ENCODE data around the gene OPHN1. TPM values are rescaled to one million over a fixed set of nuclear protein-coding genes. Genes with fewer than 3 reads are reported as not detected.
"Not testable (repeated sequence)": the region's sequence is repeated elsewhere in the genome, so short reads cannot be mapped to it uniquely, and the experiment has no call there.

Gene OPHN1
- total RNA-seq, 1 donor from 2014 or later = 3.7 TPM

DNA sequence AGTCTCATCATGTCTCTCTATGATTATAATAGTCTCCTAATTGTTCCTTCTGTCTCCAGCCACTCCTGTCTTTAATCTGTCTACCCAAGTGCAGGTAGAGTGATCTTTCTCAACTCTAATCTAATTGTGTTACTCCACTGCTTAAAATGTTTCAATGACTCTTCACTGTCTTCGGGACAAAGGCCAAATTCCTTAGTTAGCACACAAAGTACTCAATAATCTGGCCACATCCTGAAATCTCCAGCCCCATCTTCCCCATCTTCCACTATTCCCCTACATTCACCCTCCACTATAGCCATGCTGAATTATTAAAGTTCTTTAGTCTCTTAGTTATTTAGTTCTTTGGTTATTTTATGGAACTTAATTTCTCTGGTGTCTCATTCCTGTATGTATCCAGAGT lies 353.3 kb downstream of the OPHN1 start:
- H3K27ac ChIP-seq (ENCODE audit: low read depth, low read length) = no peak overlapping the region
- Mint-ChIP-seq H3K36me3 (ENCODE audit: low read depth, unreplicated experiment) (peaks cover 2% of the 10 kb centered on the region), H3K27ac (ENCODE audit: unreplicated experiment) (no peak overlapping the region), H3K4me3 (ENCODE audit: unreplicated experiment) (peak overlapping the region; percentile 5), H3K9me3 (ENCODE audit: unreplicated experiment) (peaks cover 3% of the 10 kb centered on the region), H3K27me3 (ENCODE audit: low read depth, unreplicated experiment) (no peaks in the 10 kb centered on the region), H3K4me1 (ENCODE audit: low read depth, unreplicated experiment) (peaks cover 1% of the 10 kb centered on the region)
- H3K4me1 ChIP-seq (ENCODE audit: insufficient read depth, low read length) = no peaks in the 10 kb centered on the region
- H3K36me3 ChIP-seq (ENCODE audit: insufficient read depth, low read length) = no peaks in the 10 kb centered on the region
- FAIRE-seq (peak; percentile 39), DNase-seq (ENCODE audit: low read depth) (no peak)
- no peak overlapping the region for H3K9ac ChIP-seq (ENCODE audit: low read length)
- no peaks in the 10 kb centered on the region for H3K79me2 ChIP-seq (ENCODE audit: insufficient read depth, low read length)
- H3K4me3 ChIP-seq (ENCODE audit: insufficient read depth, low read depth, low read length) = no peak overlapping the region
- no peaks in the 10 kb centered on the region for H4K20me1 ChIP-seq (ENCODE audit: insufficient read depth, low read length)
- H3K4me2 ChIP-seq (ENCODE audit: low read length) = no peak overlapping the region
- no peak for TF ChIP-seq EZH2 (IDR thresholded peaks at IDR 0.05; ENCODE audit: insufficient read depth, low read length)
- TF ChIP-seq CTCF (IDR thresholded peaks at IDR 0.05; ENCODE audit: insufficient read depth, low read depth, low read length) = no peak
- H3K9me3 ChIP-seq (ENCODE audit: insufficient read depth, low read depth, low read length) = no peaks in the 10 kb centered on the region
- no peak overlapping the region for H2AFZ ChIP-seq (ENCODE audit: low read depth, low read length)
- H3K27me3 ChIP-seq (ENCODE audit: insufficient read depth, low read length) = no peaks in the 10 kb centered on the region

DNA sequence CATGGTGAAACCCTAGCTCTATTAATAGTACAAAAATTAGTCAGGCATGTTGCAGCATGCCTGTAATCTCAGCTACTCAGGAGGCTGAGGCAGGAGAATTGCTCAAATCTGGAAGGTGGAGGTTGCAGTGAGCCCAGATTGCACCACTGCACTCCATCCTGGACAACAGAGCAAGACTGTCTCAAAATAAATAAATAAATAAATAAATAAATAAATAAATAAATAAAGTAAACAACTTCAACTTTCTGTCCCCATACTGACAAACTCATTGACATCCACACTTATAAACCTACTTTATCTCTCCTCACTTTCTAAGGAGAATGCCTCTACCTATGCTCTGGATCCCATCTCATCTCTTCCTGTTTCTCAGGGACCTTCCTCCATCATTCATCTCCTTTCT lies 354.5 kb downstream of the OPHN1 start:
- not testable (repeated sequence) for H3K9me3 ChIP-seq (ENCODE audit: insufficient read depth, low read depth, low read length); H3K4me2 ChIP-seq (ENCODE audit: low read length); H3K79me2 ChIP-seq (ENCODE audit: insufficient read depth, low read length); H3K4me3 Mint-ChIP-seq (ENCODE audit: unreplicated experiment); H3K9ac ChIP-seq (ENCODE audit: low read length); DNase-seq (ENCODE audit: low read depth); H4K20me1 ChIP-seq (ENCODE audit: insufficient read depth, low read length); H3K27me3 ChIP-seq (ENCODE audit: insufficient read depth, low read length); H3K27ac Mint-ChIP-seq (ENCODE audit: unreplicated experiment); H3K4me1 Mint-ChIP-seq (ENCODE audit: low read depth, unreplicated experiment); H3K36me3 ChIP-seq (ENCODE audit: insufficient read depth, low read length); H2AFZ ChIP-seq (ENCODE audit: low read depth, low read length); H3K4me1 ChIP-seq (ENCODE audit: insufficient read depth, low read length); H3K27ac ChIP-seq (ENCODE audit: low read depth, low read length); H3K36me3 Mint-ChIP-seq (ENCODE audit: low read depth, unreplicated experiment); H3K9me3 Mint-ChIP-seq (ENCODE audit: unreplicated experiment); H3K4me3 ChIP-seq (ENCODE audit: insufficient read depth, low read depth, low read length); H3K27me3 Mint-ChIP-seq (ENCODE audit: low read depth, unreplicated experiment)
- FAIRE-seq = peak; percentile 58

- no peak for DNase-seq (ENCODE audit: low read depth)
- Mint-ChIP-seq H3K27me3 (ENCODE audit: low read depth, unreplicated experiment) (no peaks in the 10 kb centered on the region), H3K4me3 (ENCODE audit: unreplicated experiment) (no peak overlapping the region), H3K36me3 (ENCODE audit: low read depth, unreplicated experiment) (peaks cover 2% of the 10 kb centered on the region), H3K9me3 (ENCODE audit: unreplicated experiment) (peaks cover 3% of the 10 kb centered on the region), H3K27ac (ENCODE audit: unreplicated experiment) (no peak overlapping the region), H3K4me1 (ENCODE audit: low read depth, unreplicated experiment) (peaks cover 1% of the 10 kb centered on the region)
- Histone ChIP-seq H3K9me3 (ENCODE audit: insufficient read depth, low read depth, low read length) (no peaks in the 10 kb centered on the region), H3K4me3 (ENCODE audit: insufficient read depth, low read depth, low read length) (no peak overlapping the region), H3K79me2 (ENCODE audit: insufficient read depth, low read length) (no peaks in the 10 kb centered on the region), H2AFZ (ENCODE audit: low read depth, low read length) (no peak overlapping the region), H3K27ac (ENCODE audit: low read depth, low read length) (no peak overlapping the region), H4K20me1 (ENCODE audit: insufficient read depth, low read length) (no peaks in the 10 kb centered on the region), H3K36me3 (ENCODE audit: insufficient read depth, low read length) (no peaks in the 10 kb centered on the region), H3K4me1 (ENCODE audit: insufficient read depth, low read length) (no peaks in the 10 kb centered on the region), H3K9ac (ENCODE audit: low read length) (no peak overlapping the region), H3K27me3 (ENCODE audit: insufficient read depth, low read length) (no peaks in the 10 kb centered on the region), H3K4me2 (ENCODE audit: low read length) (no peak overlapping the region)
- no peak for FAIRE-seq
- no peak for TF ChIP-seq EZH2 (IDR thresholded peaks at IDR 0.05; ENCODE audit: insufficient read depth, low read length)
- no peak for TF ChIP-seq CTCF (IDR thresholded peaks at IDR 0.05; ENCODE audit: insufficient read depth, low read depth, low read length)
Measured at GRCh38 chrX:68077378-68077777, 355.9 kb downstream of the OPHN1 start.
